ENCODE results near the gene RPS16. TPM values are rescaled to one million over a fixed set of nuclear protein-coding genes. Genes with fewer than 3 reads are reported as not detected.
A peak's percentile ranks its signal among the peaks of the same experiment; 100 is the strongest.

Gene RPS16
- total and polyA plus RNA-seq, 3 experiments from 2014 or later: 1,795 to 2,668 (median 2,654) TPM

- DNase-seq: no peak
- Histone ChIP-seq H3K4me3 (ENCODE audit: low read length) (no peak overlapping the region), H3K27me3 (ENCODE audit: insufficient read depth, low read length, poor library complexity, severe bottlenecking) (no peaks in the 10 kb centered on the region), H3K4me1 (ENCODE audit: insufficient read depth, low read length) (peaks cover 6% of the 10 kb centered on the region), H3K9me3 (ENCODE audit: low read length) (no peaks in the 10 kb centered on the region), H3K36me3 (ENCODE audit: insufficient read depth, low read length) (peaks cover 44% of the 10 kb centered on the region), H3K27ac (ENCODE audit: low read depth, low read length) (no peak overlapping the region)
- H3K27me3 Mint-ChIP-seq: no peaks in the 10 kb centered on the region
- peaks cover 11 to 18% (median 11%) of the 10 kb centered on the region in 3 donors for H3K4me1 Mint-ChIP-seq
- H3K27ac Mint-ChIP-seq: peak overlapping the region in 3 of 8 donors; percentile 40 to 82 (median 72)
- H3K9me3 Mint-ChIP-seq: no peaks in the 10 kb centered on the region
- H3K36me3 Mint-ChIP-seq: peaks cover under 1 to 56% (median 12%) of the 10 kb centered on the region in 3 donors
- CTCF ChIA-PET: interaction anchor here (0.6 to 1.9 kb wide), 4 partner anchors 24 to 78 kb away, joined by 3 to 22 read pairs (median 3); partner anchors contain the start of gene EID2B
- POLR2A ChIA-PET: interaction anchor here (0.6 kb wide), 1 partner anchor 466 kb away, joined by 4 read pairs; no protein-coding TSS in a partner anchor
- peak overlapping the region in 1 of 7 donors; percentile 40 for H3K4me3 Mint-ChIP-seq
These were observed 40.0 kb upstream of the RPS16 start for GRCh38 chr19:39475748-39476147.

- H3K27ac ChIP-seq (ENCODE audit: low read depth, low read length): no peak overlapping the region
- DNase-seq: peak; percentile 49 to 80 (median 57)
- H3K27me3 ChIP-seq (ENCODE audit: insufficient read depth, low read length, poor library complexity, severe bottlenecking): no peaks in the 10 kb centered on the region
- Mint-ChIP-seq H3K36me3 (peaks cover 9 to 71% (median 18%) of the 10 kb centered on the region in 3 donors), H3K4me3 (no peak overlapping the region), H3K27ac (peak overlapping the region in 3 of 8 donors; percentile 27 to 82 (median 72)), H3K27me3 (no peaks in the 10 kb centered on the region), H3K9me3 (no peaks in the 10 kb centered on the region), H3K4me1 (peaks cover 0 to 9% (median 0%) of the 10 kb centered on the region in 3 donors)
- POLR2A ChIA-PET: interaction anchor here (0.6 kb wide), 1 partner anchor 611 kb away, joined by 5 read pairs; no protein-coding TSS in a partner anchor
- CTCF ChIA-PET: interaction anchor here (0.8 to 2.2 kb wide), 14 partner anchors 10 to 76 kb away, joined by 3 to 22 read pairs (median 4); partner anchors contain the start of genes EID2B and RPS16
- H3K9me3 ChIP-seq (ENCODE audit: low read length): no peaks in the 10 kb centered on the region
- H3K4me1 ChIP-seq (ENCODE audit: insufficient read depth, low read length): no peaks in the 10 kb centered on the region
- H3K36me3 ChIP-seq (ENCODE audit: insufficient read depth, low read length): peaks cover 60% of the 10 kb centered on the region
- no peak overlapping the region for H3K4me3 ChIP-seq (ENCODE audit: low read length)
These were observed 38.4 kb upstream of the RPS16 start for GRCh38 chr19:39474139-39474620.

- no peak overlapping the region for H3K4me3 ChIP-seq (ENCODE audit: low read length)
- Mint-ChIP-seq H3K4me3 (no peak overlapping the region), H3K4me1 (peaks cover 0 to 7% (median 0%) of the 10 kb centered on the region in 3 donors), H3K27ac (peak overlapping the region in 2 of 8 donors; percentile 5 to 62), H3K36me3 (peaks cover 9 to 78% (median 18%) of the 10 kb centered on the region in 3 donors), H3K27me3 (no peaks in the 10 kb centered on the region), H3K9me3 (no peaks in the 10 kb centered on the region)
- no peak overlapping the region for H3K27ac ChIP-seq (ENCODE audit: low read depth, low read length)
- no peaks in the 10 kb centered on the region for H3K9me3 ChIP-seq (ENCODE audit: low read length)
- ChIA-PET POLR2A (no interaction called here), CTCF (interaction anchor here (0.8 to 2.2 kb wide), 9 partner anchors 10 to 62 kb away, joined by 3 to 22 read pairs (median 4); partner anchors contain the start of genes EID2B and RPS16)
- no peak for DNase-seq
- no peaks in the 10 kb centered on the region for H3K27me3 ChIP-seq (ENCODE audit: insufficient read depth, low read length, poor library complexity, severe bottlenecking)
- peaks cover 67% of the 10 kb centered on the region for H3K36me3 ChIP-seq (ENCODE audit: insufficient read depth, low read length)
- H3K4me1 ChIP-seq (ENCODE audit: insufficient read depth, low read length): no peaks in the 10 kb centered on the region
These were observed 37.8 kb upstream of the RPS16 start for GRCh38 chr19:39473443-39473960.

- ChIA-PET POLR2A (no interaction called here), CTCF (interaction anchor here (0.6 to 2.2 kb wide), 2 partner anchors 9 to 60 kb away, joined by 3 to 8 read pairs; no protein-coding TSS in a partner anchor)
- Histone ChIP-seq H3K27me3 (ENCODE audit: insufficient read depth, low read length, poor library complexity, severe bottlenecking) (no peaks in the 10 kb centered on the region), H3K27ac (ENCODE audit: low read depth, low read length) (no peak overlapping the region), H3K4me3 (ENCODE audit: low read length) (no peak overlapping the region), H3K9me3 (ENCODE audit: low read length) (no peaks in the 10 kb centered on the region), H3K4me1 (ENCODE audit: insufficient read depth, low read length) (no peaks in the 10 kb centered on the region), H3K36me3 (ENCODE audit: insufficient read depth, low read length) (peaks cover 72% of the 10 kb centered on the region)
- Mint-ChIP-seq H3K4me3 (no peak overlapping the region), H3K27ac (peak overlapping the region in 3 of 8 donors; percentile 5 to 84 (median 78)), H3K27me3 (no peaks in the 10 kb centered on the region), H3K9me3 (no peaks in the 10 kb centered on the region), H3K36me3 (peaks cover 9 to 84% (median 21%) of the 10 kb centered on the region in 3 donors), H3K4me1 (peaks cover 0 to 7% (median 0%) of the 10 kb centered on the region in 3 donors)
- no peak for DNase-seq
These were observed 37.1 kb upstream of the RPS16 start for GRCh38 chr19:39472746-39473442.

GRCh38 chr19:39471756-39472536 lies 36.2 kb upstream of the RPS16 start:
- Mint-ChIP-seq H3K9me3 (no peaks in the 10 kb centered on the region), H3K4me3 (no peak overlapping the region), H3K27me3 (no peaks in the 10 kb centered on the region), H3K36me3 (peaks cover 9 to 91% (median 27%) of the 10 kb centered on the region in 3 donors), H3K4me1 (peaks cover 0 to 7% (median 0%) of the 10 kb centered on the region in 3 donors), H3K27ac (peak overlapping the region in 4 of 8 donors; percentile 32 to 84 (median 72))
- Histone ChIP-seq H3K4me1 (ENCODE audit: insufficient read depth, low read length) (no peaks in the 10 kb centered on the region), H3K27ac (ENCODE audit: low read depth, low read length) (no peak overlapping the region), H3K9me3 (ENCODE audit: low read length) (no peaks in the 10 kb centered on the region), H3K4me3 (ENCODE audit: low read length) (no peak overlapping the region), H3K27me3 (ENCODE audit: insufficient read depth, low read length, poor library complexity, severe bottlenecking) (no peaks in the 10 kb centered on the region), H3K36me3 (ENCODE audit: insufficient read depth, low read length) (peaks cover 81% of the 10 kb centered on the region)
- no peak for DNase-seq
- POLR2A ChIA-PET: no interaction called here
- CTCF ChIA-PET: interaction anchor here (1.1 kb wide), 1 partner anchor 10 kb away, joined by 3 read pairs; no protein-coding TSS in a partner anchor

GRCh38 chr19:39470724-39471339 lies 35.1 kb upstream of the RPS16 start:
- peaks cover 12 to 92% (median 26%) of the 10 kb centered on the region in 3 donors for H3K36me3 Mint-ChIP-seq

GRCh38 chr19:39469567-39469966 lies 33.8 kb upstream of the RPS16 start:
- CTCF ChIA-PET: no interaction called here
- peaks cover 89% of the 10 kb centered on the region for H3K36me3 ChIP-seq (ENCODE audit: insufficient read depth, low read length)
- H3K36me3 Mint-ChIP-seq: peaks cover 19 to 93% (median 31%) of the 10 kb centered on the region in 3 donors
- no peak for DNase-seq
- H3K4me1 ChIP-seq (ENCODE audit: insufficient read depth, low read length): no peaks in the 10 kb centered on the region
- no peak overlapping the region for H3K4me3 ChIP-seq (ENCODE audit: low read length)
- H3K9me3 Mint-ChIP-seq: no peaks in the 10 kb centered on the region
- peaks cover 0 to 7% (median 0%) of the 10 kb centered on the region in 3 donors for H3K4me1 Mint-ChIP-seq
- peak overlapping the region in 3 of 8 donors; percentile 53 to 78 (median 70) for H3K27ac Mint-ChIP-seq
- no peaks in the 10 kb centered on the region for H3K9me3 ChIP-seq (ENCODE audit: low read length)
- H3K27ac ChIP-seq (ENCODE audit: low read depth, low read length): no peak overlapping the region
- POLR2A ChIA-PET: interaction anchor here (0.6 kb wide), 1 partner anchor 25 kb away, joined by 4 read pairs; no protein-coding TSS in a partner anchor
- H3K27me3 Mint-ChIP-seq: no peaks in the 10 kb centered on the region
- H3K27me3 ChIP-seq (ENCODE audit: insufficient read depth, low read length, poor library complexity, severe bottlenecking): no peaks in the 10 kb centered on the region
- no peak overlapping the region for H3K4me3 Mint-ChIP-seq

More at GRCh38 chr19:39470724-39471339, 35.1 kb upstream of the RPS16 start:
- DNase-seq: no peak
- ChIA-PET POLR2A (no interaction called here), CTCF (interaction anchor here (1.1 kb wide), 1 partner anchor 8 kb away, joined by 3 read pairs; no protein-coding TSS in a partner anchor)
- H3K4me3 Mint-ChIP-seq: no peak overlapping the region
- no peak overlapping the region for H3K4me3 ChIP-seq (ENCODE audit: low read length)
- no peaks in the 10 kb centered on the region for H3K27me3 Mint-ChIP-seq
- no peaks in the 10 kb centered on the region for H3K9me3 ChIP-seq (ENCODE audit: low read length)
- peaks cover 0 to 7% (median 0%) of the 10 kb centered on the region in 3 donors for H3K4me1 Mint-ChIP-seq
- no peaks in the 10 kb centered on the region for H3K27me3 ChIP-seq (ENCODE audit: insufficient read depth, low read length, poor library complexity, severe bottlenecking)
- H3K36me3 ChIP-seq (ENCODE audit: insufficient read depth, low read length): peaks cover 82% of the 10 kb centered on the region
- H3K9me3 Mint-ChIP-seq: no peaks in the 10 kb centered on the region
- no peaks in the 10 kb centered on the region for H3K4me1 ChIP-seq (ENCODE audit: insufficient read depth, low read length)
- H3K27ac ChIP-seq (ENCODE audit: low read depth, low read length): no peak overlapping the region
- H3K27ac Mint-ChIP-seq: peak overlapping the region in 1 of 8 donors; percentile 59

Measured in CD8-positive, alpha-beta memory T cell (primary cell).